ENCODE measurements around the gene CD99L2.

The CD99L2 gene

GRCh38 chrX:150729956-150730355 is 168.5 kb downstream of the CD99L2 start:
- no peak for DNase-seq
- TF ChIP-seq POLR2A (IDR thresholded peaks at IDR 0.05; ENCODE audit: low read length) (no peak), GATA1 (IDR thresholded peaks at IDR 0.05; ENCODE audit: low read depth, low read length) (no peak)

GRCh38 chrX:150719621-150720020 is 178.8 kb downstream of the CD99L2 start:
- no peak for TF ChIP-seq POLR2A (IDR thresholded peaks at IDR 0.05; ENCODE audit: low read length)
- no peak for TF ChIP-seq GATA1 (IDR thresholded peaks at IDR 0.05; ENCODE audit: low read depth, low read length)
- no peak for DNase-seq
